AG04450 (cell line): ENCODE results near the gene CCNE1. TPM values are rescaled to one million over a fixed set of nuclear protein-coding genes. Genes with fewer than 3 reads are reported as not detected.

ENCODE experiments used
- CTCF ChIA-PET: fragments of 300-600, 350-600 bp; formaldehyde crosslinking; extraction: SDS; loops from one replicate; lab custom pipeline; 2022; ENCODE audit warnings: antibody characterized with exemption, inconsistent platforms; lab: Charles Lee
- POLR2A ChIA-PET: fragments of 350-600 bp; formaldehyde crosslinking; extraction: SDS; loops from one replicate; lab custom pipeline; 2021; ENCODE audit warnings: antibody characterized with exemption, inconsistent platforms; lab: Yijun Ruan, JAX
- DNase-seq: peaks from one replicate; pipeline ENCODE4 v3.0.0-alpha.2; 2011; ENCODE audit warnings: low read depth, low spot score
- H3K27ac ChIP-seq: one replicate; pipeline ENCODE4 v1.5.1; 2012; ENCODE audit warnings: low read depth, low read length, control low read depth
- H3K27me3 ChIP-seq: one replicate; pipeline ENCODE4 v1.6.0; 2012; ENCODE audit warnings: low read length; ENCODE audit not compliant: control insufficient read depth, insufficient read depth
- H3K4me3 ChIP-seq: 2 replicates; pipeline ENCODE4 v1.5.1; 2011; ENCODE audit warnings: mild to moderate bottlenecking, low read depth, low read length, control low read depth
- H3K9me3 ChIP-seq: 2 replicates; pipeline ENCODE4 v1.5.1; 2012; ENCODE audit warnings: low read length; ENCODE audit not compliant: control insufficient read depth, insufficient read depth
- CTCF ChIP-seq: IDR thresholded peaks from 2 replicates; pipeline ENCODE4 v1.5.1; 2011; ENCODE audit warnings: low read depth, low read length, control low read depth, inconsistent platforms
- polyA plus RNA-seq: library from polyadenylated mRNA; depleted of rRNA; stranded (reverse); fragments of >200 nt; gene quantifications from 2 replicates; pipeline ENCODE4 v1.2.3, GENCODE V29; 2011

CCNE1 gene
- polyA plus RNA-seq, 1 experiment: 4.8 TPM

GRCh38 chr19:29784598-29785223, 27.1 kb upstream of the CCNE1 start:
- TF ChIP-seq CTCF: no peak
- DNase-seq: no peak
- CTCF ChIA-PET: interaction anchor here (0.5 kb wide), 1 partner anchor 186 kb away, joined by 3 read pairs; no protein-coding TSS in a partner anchor
- peaks cover 7% of the 10 kb centered on the region for H3K27me3 ChIP-seq
- no peaks in the 10 kb centered on the region; the same call in 1 of the 2 replicates for H3K9me3 ChIP-seq
- no peak overlapping the region for H3K4me3 ChIP-seq
- no peak overlapping the region for H3K27ac ChIP-seq
- POLR2A ChIA-PET: no interaction called here

GRCh38 chr19:29785360-29785759, 26.4 kb upstream of the CCNE1 start:
- DNase-seq: no peak
- Histone ChIP-seq H3K27ac (no peak overlapping the region), H3K4me3 (no peak overlapping the region), H3K9me3 (no peaks in the 10 kb centered on the region; the same call in 1 of the 2 replicates), H3K27me3 (peaks cover 2% of the 10 kb centered on the region)
- ChIA-PET POLR2A (no interaction called here), CTCF (interaction anchor here (0.7 to 1.0 kb wide), 3 partner anchors 26 to 217 kb away, joined by 3 to 5 read pairs (median 3); no protein-coding TSS in a partner anchor)
- no peak for TF ChIP-seq CTCF

GRCh38 chr19:29785955-29786589, 25.7 kb upstream of the CCNE1 start:
- H3K9me3 ChIP-seq: no peaks in the 10 kb centered on the region; the same call in 1 of the 2 replicates
- no peak for DNase-seq
- CTCF ChIA-PET: interaction anchor here (0.7 to 1.0 kb wide), 3 partner anchors 26 to 217 kb away, joined by 3 to 5 read pairs (median 3); no protein-coding TSS in a partner anchor
- H3K27ac ChIP-seq: no peak overlapping the region
- no peaks in the 10 kb centered on the region for H3K27me3 ChIP-seq
- peak; percentile 17; the same call in 1 of the 2 replicates for TF ChIP-seq CTCF
- POLR2A ChIA-PET: no interaction called here
- H3K4me3 ChIP-seq: no peak overlapping the region

- DNase-seq: no peak
- no peaks in the 10 kb centered on the region for H3K27me3 ChIP-seq
- ChIA-PET POLR2A (no interaction called here), CTCF (no interaction called here)
- H3K4me3 ChIP-seq: no peak overlapping the region
- TF ChIP-seq CTCF: no peak
- no peak overlapping the region for H3K27ac ChIP-seq
- no peaks in the 10 kb centered on the region for H3K9me3 ChIP-seq
Observed at GRCh38 chr19:29787281-29787680, 24.5 kb upstream of the CCNE1 start.

GRCh38 chr19:29789007-29789406, 22.8 kb upstream of the CCNE1 start:
- no peaks in the 10 kb centered on the region for H3K27me3 ChIP-seq
- no peak overlapping the region for H3K4me3 ChIP-seq
- no peaks in the 10 kb centered on the region for H3K9me3 ChIP-seq
- no peak for TF ChIP-seq CTCF
- CTCF ChIA-PET: no interaction called here
- POLR2A ChIA-PET: no interaction called here
- no peak for DNase-seq
- no peak overlapping the region for H3K27ac ChIP-seq
